Right lobe of liver (tissue), 4 donors: ENCODE measurements around the gene ACER3.

ENCODE experiments used
- CTCF ChIP-seq, 4 donors: fragments of 200-600 bp in 3 of 4; fragments of 450-650 bp in 1 of 4; IDR thresholded peaks; one replicate each; pipeline versions ENCODE4 v1.5.1 to v1.8.0; 2016 to 2022; ENCODE audit warnings: antibody characterized with exemption in 4 of 4, mild to moderate bottlenecking in 2 of 4
- POLR2A ChIP-seq: fragments of 450-650 bp; IDR thresholded peaks from one replicate; pipeline ENCODE4 v1.6.1; 2017; ENCODE audit warnings: antibody characterized with exemption, mild to moderate bottlenecking
- donor health status: DM: no; HTN: no; CAD: no.
- donor health status: DM: no; HTN: no; CAD: no.
- donor health status: DM: no; HTN: yes; CAD: no.

- no peak for TF ChIP-seq POLR2A
- no peak for TF ChIP-seq CTCF (IDR thresholded peaks at IDR 0.05)
These were observed 164.0 kb downstream of the ACER3 start for GRCh38 chr11:77024745-77025144.
